HG03571 (cell line): Measurements from ENCODE around the gene SORCS1.

Experiments used
- ATAC-seq: cut with Tn5 transposase; IDR thresholded peaks from one replicate; pipeline ENCODE4 v1.9.1; 2021; ENCODE audit not compliant: unreplicated experiment

Gene SORCS1

DNA sequence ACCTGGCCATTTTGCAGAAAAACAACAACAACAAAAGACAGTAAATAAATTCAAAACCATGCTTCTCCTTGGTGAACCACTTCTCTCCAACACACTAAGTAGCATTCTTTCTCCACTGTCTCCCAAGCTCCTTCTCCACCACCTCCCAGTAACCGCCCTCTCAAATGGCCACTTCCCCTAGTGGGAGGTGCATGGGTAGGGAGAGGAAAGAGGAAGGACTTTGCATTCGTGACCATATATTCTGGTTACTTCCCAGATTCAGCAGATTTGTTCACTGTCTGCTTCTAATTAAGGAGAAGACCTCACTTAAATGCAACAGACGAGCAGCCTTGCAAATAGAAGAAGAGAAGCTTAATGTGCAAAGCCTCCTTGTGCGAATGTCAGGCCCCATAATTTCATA, 166.8 kb downstream of the SORCS1 start:
- ATAC-seq = no peak

DNA sequence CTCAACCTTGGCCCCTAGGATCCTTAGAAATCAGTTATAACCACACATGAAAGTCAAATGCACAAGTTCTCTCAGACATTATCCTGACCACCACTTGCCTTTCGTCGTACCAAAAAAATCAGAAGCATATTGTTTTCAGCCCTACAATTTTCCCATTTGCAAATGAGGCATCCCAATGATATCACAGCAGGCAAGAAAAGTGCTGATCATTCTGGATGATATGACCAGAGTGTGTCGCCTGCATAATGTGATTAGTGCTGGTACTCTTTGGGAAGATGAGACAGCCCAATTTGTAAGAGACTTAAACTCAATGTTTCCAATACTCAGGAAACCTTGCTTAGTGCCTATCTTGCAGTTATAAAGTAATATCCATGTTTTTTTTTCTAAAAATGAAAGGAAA, 168.0 kb downstream of the SORCS1 start:
- no peak for ATAC-seq

DNA sequence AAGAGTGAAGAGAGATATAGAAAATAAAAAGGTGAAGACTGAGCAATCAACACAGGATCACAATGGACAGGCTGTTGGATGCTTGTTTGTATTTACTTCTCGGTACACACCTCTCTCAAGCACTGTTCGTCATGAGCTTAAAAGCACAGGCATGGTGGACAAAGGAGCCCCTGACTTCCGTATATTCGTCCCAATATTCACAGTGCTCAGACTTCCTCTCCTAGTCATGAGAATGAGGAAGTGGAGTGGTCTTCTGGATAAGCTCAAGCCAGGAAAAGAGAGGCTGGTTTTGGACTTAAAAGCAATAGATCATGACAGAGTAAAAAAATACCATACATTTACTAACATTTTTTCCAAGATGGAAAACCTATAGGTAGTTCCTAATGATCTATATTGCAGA, 172.5 kb downstream of the SORCS1 start:
- no peak for ATAC-seq

DNA sequence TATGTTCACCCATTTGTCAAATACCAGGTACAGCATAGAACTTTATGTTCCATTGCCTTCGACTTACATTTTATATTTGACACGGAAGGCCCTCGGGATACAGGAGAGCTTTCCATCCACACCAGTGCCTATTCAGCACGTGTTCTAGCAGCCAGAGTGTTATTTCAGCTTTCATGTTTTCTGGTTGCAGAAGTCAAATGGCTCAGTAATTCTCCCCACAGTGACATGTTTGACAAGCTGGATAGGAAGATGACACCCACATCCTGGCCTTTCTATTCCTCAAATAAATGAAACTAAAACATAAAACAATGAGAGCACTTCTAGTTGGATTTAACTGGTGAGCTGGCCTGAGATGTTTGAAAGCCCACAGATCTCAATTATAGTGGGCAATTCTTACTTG, 173.4 kb downstream of the SORCS1 start:
- ATAC-seq = no peak

DNA sequence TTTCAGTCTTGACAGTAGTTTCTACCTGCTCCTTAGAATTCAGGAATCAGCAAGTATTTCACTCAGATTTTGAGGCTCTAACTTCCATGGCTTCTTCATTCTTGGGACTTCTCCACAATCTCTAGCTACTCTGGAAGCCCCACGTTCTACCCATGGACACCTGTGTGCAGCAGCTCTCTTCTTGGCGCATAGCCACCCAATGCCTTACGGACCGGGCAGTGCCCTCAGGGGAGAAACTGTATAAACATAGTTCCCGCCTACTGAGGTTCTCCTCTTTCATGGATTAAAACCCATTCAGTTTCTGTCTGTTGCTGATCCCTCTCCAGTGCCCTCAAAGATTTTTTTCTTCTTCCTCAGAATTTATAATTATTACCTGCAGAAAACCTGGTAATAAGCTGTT, 177.1 kb downstream of the SORCS1 start:
- no peak for ATAC-seq

DNA sequence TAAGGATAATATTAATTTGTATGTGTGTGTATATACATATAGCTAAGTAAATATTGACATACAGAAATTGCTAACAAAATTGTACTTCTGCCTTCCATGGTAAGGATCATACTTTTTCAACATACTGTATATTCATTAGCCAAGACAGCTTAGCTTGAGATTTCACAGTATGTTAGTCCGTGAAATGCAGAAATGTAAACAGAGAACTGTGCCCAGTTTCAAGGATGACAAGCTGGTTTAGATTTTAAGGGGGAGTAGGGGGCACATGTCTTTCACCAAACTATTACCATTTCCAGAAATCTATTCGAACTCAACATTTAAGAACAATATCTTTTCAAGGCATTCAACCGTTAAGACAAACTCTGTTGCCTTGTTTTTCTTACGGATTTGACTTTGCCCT, 182.2 kb downstream of the SORCS1 start:
- no peak for ATAC-seq

DNA sequence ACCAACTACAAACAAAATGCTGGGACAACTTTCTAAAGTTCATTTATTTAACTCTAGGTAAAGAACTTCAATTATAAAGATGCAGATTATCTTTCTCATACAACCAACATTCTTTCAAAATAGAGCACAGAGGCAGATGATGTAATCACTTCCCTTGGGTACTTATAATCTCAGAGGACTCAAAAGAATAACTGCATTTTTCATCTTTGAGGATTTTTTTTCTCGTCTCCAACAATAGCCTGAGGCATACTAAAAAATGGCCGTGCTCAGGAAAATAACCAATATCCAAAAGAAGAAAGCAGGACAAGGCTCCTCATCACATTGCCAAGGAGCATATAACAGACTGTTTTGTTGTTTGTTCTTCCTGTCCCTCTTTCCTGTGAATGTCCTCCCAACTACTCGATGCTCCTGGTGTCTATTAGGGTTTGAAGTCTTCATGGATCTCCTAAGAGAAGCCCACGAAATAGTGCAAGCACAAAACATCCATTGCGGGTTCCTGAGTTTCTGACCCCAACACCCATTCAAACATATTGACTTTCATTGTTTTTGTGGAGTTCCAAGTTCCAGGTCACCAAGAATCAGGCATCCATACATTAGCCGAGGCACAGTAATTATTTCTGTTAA, 182.9 kb downstream of the SORCS1 start:
- ATAC-seq = no peak

DNA sequence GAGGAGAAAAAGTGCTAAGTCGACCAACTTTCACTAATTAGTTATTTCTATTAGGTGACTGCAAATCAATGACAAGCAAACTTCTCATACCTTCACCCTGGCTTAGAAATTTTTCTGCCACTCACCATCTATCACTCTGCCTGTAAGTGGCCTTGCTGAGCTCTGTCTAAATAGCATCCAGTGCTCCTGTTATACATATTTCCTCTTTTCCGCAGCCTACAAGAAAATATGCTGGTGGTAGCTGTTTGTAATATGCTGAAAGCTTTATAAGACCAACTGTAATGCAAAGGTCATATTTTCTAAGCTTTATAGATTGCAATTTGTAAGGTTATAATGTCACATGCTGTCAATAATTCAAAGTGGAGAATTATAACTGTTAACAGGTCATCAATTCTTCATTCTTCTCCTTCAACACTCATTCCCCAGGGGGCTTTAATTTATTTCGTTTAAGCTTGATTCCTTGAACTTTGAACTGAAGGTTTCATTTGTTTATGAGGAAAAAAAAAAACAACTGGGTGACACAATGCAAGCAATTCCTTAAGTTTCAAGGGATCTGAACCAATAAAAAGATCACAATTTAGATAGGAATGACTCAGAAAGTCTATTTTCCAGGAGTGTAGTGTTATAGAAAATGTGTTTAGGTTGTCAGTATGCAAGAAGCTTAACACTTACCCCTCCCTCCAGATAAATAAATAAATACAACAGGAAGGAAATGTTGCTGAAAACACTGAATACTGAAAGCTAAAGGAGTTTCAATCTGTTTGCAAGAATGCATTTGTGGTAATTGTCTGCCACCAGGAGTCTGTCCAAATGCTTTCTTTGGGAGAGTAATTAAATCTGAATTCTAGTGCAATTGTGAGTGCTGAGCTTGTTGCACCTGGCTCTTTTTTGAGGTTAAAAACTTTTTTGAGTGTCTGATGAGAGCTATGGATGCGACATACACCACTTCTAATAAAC, 183.7 kb downstream of the SORCS1 start:
- peak; percentile 83 for ATAC-seq

DNA sequence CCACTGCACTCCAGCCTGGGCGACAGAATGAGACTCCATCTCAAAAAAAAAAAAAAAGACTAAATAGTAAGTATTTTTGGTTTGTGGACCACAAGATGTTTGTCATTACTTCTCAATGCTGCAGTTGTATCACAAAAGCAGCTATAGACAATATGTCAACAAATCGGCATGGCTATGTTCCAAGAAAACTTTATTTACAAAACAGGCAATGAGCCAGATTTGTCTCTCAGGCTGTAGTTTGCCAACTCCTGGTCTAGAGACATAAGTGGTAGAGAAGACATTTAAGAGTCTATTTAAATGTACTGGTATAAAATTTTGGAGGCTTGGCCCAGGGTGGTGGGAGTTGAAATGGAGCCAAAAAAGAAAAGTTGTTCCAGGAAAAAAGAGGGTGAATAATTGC, 185.8 kb downstream of the SORCS1 start:
- ATAC-seq = no peak

DNA sequence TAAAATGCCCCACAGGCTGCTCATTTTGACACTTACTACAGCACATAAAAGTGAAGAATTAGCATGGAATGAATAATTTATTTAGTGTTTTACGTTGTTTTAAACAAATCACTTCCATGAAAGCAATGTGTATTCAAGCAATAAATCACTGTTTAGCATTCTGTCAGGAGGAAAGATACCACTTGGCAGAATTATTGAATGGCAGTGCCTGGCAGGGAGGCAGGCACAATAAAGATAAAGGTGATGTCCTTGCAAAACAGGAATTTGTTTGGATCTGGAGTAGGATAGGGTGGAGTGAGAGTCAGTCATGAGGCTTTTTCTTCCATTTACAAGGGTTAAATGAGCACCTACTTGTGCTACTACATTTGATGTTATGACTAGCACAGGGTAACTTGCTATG, 190.8 kb downstream of the SORCS1 start:
- ATAC-seq = no peak

DNA sequence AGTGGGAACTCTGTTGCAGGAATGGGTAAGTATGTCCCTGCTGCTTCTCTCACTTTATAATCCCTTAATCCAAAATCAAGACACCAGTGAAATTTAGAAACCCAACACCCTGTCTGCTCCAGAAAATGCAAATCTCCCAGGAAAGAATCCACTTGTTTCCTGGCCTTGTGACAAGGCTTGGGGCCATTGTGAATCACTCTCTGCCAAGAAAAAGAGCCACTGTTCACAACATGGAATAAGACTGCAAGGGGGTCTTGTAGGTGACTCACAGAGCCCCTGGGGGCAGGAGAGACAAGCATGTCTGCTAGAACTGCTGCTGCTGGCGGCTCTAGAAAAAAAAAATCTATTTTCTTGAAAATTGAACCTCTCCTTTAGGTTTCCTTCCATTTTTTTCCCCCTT, 191.2 kb downstream of the SORCS1 start:
- no peak for ATAC-seq

DNA sequence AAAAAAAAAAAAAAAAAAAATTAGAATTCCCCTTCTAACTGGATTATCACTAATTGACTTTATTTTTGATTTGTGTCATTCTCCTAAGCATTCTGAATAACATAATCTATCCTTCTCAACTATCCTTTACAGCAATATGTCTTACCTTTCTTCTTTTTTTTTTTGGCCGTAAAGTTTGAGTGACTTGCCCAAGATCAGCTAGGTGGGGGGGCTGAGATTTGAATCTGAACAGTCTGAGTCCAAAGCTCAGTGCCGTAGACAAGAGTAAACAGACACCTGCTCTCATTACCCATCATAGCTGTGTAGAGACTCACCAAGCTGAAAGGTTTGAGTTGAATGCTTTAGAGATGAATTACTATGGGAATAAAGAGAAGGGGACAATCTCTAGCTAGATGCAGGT, 192.1 kb downstream of the SORCS1 start:
- no peak for ATAC-seq

DNA sequence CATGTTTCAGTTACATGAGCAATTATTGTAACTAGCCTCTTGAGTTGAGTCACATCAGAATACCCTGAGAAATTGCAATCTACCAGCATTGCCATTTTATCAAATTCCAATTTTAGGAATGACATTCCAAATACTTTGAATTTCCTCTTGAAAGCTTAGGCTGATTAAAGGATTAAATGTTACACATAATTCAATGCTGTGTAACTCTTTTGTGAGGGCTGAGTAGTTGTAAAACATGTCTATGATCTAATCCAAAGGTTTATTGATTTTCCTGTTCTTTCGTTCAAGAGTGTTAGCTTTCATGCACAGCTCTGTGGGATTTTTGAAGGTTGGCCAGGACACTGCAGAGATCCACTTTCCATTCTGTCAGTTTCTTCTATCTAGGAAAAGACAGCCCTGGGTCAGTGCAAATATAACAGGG, 193.1 kb downstream of the SORCS1 start:
- ATAC-seq = no peak

DNA sequence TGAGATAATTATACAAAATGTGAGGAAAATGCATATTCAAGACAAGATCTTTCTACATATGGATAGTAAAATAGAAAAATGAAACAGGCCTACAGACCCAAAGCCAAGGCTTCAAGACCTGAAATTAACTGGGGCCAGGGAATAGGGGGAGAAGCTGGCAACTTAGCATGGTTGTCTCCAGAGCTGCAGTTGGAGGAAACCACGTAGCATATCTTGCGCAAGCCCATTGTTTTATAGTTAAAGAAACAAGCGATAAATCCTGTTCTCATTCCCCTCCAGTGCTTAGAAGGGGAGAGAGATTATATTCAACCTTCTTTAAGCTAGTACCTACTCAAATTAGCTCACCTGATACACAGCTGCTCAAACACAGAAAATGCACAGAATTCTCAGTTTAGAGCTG, 197.1 kb downstream of the SORCS1 start:
- ATAC-seq = no peak

DNA sequence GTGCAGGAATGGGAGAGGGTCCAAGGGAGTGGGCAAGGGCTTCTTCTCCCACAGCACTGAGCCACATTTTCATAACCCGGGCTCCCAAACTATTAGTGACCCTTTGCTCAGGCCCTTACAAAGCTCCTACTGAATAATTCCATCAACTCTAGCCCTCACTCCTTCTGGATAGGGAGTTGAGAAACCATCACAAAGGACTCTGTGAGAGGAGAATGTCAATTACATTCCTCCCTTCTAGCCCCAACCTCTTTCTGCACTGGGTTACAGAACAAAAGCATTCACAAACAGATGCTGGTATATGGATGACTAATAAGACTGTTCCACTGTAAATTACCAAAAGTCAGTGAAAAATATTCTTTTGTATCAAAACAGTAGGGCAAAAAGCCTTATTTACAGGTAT, 203.7 kb downstream of the SORCS1 start:
- ATAC-seq = no peak

DNA sequence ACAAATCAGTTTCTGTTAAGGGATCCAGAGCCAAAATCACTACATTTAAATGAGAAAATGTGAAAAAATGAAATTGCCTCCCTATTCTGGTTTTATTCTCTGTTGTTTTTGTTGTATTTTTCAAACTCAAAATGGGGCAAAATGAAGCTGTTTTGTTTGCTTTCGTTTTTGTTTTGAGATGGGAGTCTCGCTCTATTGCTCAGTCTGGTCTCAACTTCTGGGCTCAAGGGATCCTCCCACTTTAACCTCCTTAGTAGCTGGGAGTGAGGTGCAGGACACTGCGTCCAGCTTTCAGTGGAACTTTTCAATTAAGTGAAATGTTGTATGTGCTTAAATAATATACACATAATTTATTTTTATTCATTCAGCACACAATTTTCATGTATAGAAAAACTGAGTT, 205.0 kb downstream of the SORCS1 start:
- ATAC-seq = no peak

DNA sequence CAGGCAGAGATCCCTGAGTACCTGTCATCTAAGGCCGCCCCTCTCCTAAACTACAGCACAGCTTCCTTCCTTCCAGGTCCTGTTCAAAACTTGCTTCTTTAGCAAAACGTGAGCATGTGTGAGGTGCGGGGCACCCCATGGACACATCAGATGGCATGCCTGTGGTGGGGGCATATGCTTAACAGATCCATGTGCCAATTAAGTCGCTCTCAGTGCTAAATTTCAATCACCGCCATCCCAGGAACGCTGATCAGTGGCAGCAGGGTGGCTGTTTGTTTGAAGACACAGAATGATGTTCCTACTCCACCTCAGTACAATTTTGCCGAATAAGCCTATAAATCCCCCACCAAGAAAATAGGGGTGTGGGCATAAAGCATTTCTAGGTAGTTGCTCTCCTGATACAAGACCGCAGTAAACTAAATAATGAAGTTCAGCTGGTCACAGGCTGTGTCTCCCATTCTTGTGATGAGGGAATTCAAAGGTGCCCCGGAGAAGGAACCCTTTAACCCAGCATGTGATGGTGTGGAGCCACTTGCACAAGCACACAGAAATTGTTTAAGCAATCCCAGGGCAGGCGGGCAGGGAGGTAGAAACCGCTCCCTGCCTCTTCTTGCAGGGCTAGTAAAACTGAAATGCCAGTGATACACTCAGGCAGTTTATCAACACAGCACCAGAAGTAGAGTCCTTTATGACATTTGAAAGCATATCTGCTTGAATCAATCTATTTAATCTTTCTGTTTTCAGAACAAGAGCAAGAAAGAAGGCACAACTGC, 205.7 kb downstream of the SORCS1 start:
- no peak for ATAC-seq

DNA sequence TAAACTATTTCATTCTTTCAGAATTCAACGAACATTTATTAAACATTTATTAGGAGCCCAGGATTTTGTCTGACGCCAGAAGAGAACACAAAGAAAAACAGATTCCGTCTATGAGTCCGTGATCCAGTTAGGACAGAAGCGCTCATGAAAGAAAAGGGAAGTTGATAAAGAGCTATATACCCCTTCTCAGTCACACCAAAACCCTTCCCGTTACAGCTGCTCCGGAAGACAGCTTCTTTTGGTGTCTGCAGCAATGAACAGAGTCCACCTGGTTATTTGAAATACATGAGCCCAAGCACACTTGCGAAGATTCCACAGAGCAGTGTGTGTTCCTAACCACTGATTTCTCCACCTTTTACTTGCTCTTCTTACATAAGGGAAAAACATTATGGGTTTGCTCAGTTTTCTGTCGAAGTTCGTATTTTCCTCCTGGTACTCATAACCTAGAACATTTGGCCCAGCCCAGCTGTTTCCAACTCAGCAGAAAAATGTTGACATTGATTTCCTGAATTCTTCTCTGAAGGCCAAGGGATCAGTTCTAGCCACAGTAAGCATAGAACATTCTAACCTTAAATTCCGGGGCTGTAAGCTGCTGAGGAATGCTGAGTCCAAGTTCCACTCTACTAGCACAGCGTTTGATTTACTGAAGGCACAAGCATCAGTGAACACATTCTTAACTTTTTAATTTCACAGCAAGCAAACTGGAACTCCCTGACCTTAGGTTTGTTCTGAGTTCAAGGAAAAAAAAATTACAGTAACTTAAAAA, 206.5 kb downstream of the SORCS1 start:
- ATAC-seq = peak; percentile 55

DNA sequence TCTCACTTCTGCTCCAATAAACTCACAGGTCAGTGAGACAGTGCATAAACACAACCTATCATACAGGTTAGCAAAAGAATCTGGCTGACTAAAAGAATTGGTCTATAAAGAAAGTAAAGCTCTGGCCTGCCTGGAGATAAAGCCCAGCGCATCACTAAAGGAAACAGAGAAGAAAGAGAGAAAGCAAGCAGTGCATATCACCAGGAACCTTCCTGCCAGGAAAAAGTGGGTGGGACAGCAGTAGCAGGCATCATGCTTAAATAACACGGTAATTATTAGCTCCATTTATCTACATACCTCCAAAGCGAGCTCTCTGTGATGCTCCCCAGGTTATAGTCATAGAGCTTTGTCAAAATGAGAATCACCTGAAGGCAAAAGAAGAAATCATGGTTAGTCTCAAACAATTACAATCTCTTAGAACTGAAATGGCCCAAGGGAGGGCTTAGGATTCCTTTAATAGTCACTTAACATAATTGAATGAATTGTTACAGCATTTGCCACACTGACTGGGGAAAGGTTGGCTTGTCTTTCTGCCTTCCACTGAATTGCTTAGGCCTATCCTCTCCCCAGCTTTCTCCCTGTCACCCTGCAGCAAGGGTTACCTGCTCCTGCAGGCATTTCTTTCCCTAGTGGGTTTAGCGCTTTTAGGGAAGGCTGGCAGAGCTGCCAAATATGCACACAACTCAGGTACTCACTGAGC, 208.1 kb downstream of the SORCS1 start:
- no peak for ATAC-seq

DNA sequence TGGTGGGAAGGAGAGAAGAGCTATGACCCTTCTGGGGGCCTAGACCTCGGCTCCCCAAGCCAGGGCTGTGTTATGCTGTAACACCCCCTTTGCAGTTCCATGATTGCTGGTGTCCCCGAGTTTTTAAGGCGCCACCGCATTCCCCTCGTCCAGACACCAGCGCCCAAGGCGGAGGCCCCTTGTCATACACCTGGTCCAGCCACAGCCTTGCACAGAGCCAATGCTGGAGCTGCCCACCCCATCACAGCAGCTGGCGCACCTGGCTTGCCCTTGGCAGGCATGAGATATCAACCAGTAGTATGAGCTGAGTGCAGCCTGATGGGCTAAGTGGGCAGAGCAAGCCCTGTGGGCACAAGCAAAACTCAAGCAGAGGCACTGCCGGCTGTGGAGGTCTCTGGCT, 209.4 kb downstream of the SORCS1 start:
- ATAC-seq = no peak
